Measurements from ENCODE around the gene PHF14. TPM values are rescaled to one million over a fixed set of nuclear protein-coding genes. Genes with fewer than 3 reads are reported as not detected.

PHF14 gene
- total and polyA plus RNA-seq, 2 donors (not counting 3 experiments of a cell fraction or from before 2014, with no cell fraction given), result 8.8 to 43.4 TPM

DNA sequence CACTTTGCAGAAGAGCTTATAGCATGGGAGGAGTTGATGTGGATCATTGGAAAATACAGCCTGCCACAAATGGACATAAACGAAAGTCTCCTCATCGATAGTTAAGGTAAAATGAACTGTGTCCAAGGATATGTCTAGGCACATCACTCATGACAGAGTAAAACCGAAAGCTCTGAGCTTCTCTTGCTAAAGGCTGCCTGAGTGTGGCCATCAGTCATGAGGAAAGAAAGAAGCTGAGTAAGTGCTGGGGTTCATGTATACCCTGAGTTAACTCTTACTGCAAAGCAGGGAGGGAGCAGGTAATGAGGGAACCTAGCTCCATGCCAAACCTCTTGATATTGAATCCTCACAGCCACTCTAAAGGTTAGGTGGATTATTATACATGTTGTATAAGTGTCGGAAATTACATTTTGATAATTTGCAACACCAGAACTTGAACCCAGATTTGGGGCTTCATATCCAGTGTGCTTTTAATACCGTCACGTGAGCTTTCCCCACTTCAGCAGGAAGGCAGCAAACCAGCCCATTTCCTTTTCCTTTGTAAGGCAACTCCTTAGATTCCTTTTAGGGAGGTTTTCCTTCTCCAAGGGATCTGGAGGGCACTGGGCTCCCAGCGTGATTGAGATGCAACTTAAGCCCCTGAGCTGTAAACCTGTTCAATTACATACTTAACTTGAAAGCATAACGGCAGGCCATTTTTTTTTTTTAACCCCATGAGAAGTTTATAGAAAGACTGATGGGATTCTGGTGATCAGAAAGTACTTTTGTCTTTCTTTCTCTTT lies 215.0 kb downstream of the PHF14 start:
- Histone ChIP-seq H3K9ac (replicated peaks; ENCODE audit: extremely low read depth, insufficient read depth, low read length) (no peak overlapping the region), H3K9me1 (replicated peaks; ENCODE audit: control insufficient read depth, extremely low read depth, insufficient read depth, low read length) (no peaks in the 10 kb centered on the region), H3K79me2 (ENCODE audit: control insufficient read depth, insufficient read depth, low read length) (no peaks in the 10 kb centered on the region), H4K20me1 (replicated peaks; ENCODE audit: control insufficient read depth, extremely low read depth, insufficient read depth, low read length) (no peaks in the 10 kb centered on the region), H3K27ac (ENCODE audit: insufficient read depth, low read depth, low read length) (no peak overlapping the region), H3K27me3 (ENCODE audit: control insufficient read depth in 2 of 2, insufficient read depth in 2 of 2, low read length in 2 of 2) (peaks cover 6 to 14% of the 10 kb centered on the region in 2 experiments), H2AFZ (ENCODE audit: low read depth, low read length) (no peak overlapping the region), H3K36me3 (ENCODE audit: control insufficient read depth in 2 of 2, extremely low read depth in 1 of 2, insufficient read depth in 2 of 2, low read length in 2 of 2) (no peaks in the 10 kb centered on the region), H3K4me1 (ENCODE audit: control insufficient read depth, extremely low read depth, insufficient read depth, low read length) (no peaks in the 10 kb centered on the region), H3K4me3 (replicated peaks in 1 of 3; ENCODE audit: insufficient read depth in 1 of 3, low read depth in 1 of 3, low read length in 3 of 3) (no peak overlapping the region), H3K4me2 (ENCODE audit: insufficient read depth, low read length) (no peak overlapping the region), H3K9me3 (replicated peaks; ENCODE audit: control insufficient read depth, insufficient read depth, low read length) (no peaks in the 10 kb centered on the region)
- no peak for FAIRE-seq
- DNase-seq (ENCODE audit: low read depth, low spot score), result no peak
- dilution Hi-C loops (cut with MboI; ENCODE audit: extremely low pct_ligation_motif_present, low sequenced_read_pairs), result no loop called here
- ChIA-PET CTCF (interaction anchor here (0.6 to 1.2 kb wide), 4 partner anchors 17 to 154 kb away, joined by 3 to 4 read pairs (median 3); no protein-coding TSS in a partner anchor), POLR2A (no interaction called here)
- TF ChIP-seq EZH2 (IDR thresholded peaks at IDR 0.05; ENCODE audit: borderline replicate concordance, low read depth, low read length, severe bottlenecking) (no peak), POLR2A (IDR thresholded peaks at IDR 0.05; ENCODE audit: low read depth, low read length) (no peak), GATA2 (IDR thresholded peaks at IDR 0.05; ENCODE audit: insufficient read depth, insufficient read length, low read depth, low read length) (no peak), FOS (IDR thresholded peaks at IDR 0.05; ENCODE audit: borderline replicate concordance, insufficient read depth, low read length) (no peak), JUN (IDR thresholded peaks at IDR 0.05; ENCODE audit: borderline replicate concordance, insufficient read depth, insufficient read length, low read depth) (no peak), MYC (IDR thresholded peaks at IDR 0.05; ENCODE audit: low read depth, low read length) (no peak), POLR2AphosphoS5 (IDR thresholded peaks at IDR 0.05; ENCODE audit: insufficient read depth, low read depth, low read length) (no peak)
- TF ChIP-seq, protein P1, sequence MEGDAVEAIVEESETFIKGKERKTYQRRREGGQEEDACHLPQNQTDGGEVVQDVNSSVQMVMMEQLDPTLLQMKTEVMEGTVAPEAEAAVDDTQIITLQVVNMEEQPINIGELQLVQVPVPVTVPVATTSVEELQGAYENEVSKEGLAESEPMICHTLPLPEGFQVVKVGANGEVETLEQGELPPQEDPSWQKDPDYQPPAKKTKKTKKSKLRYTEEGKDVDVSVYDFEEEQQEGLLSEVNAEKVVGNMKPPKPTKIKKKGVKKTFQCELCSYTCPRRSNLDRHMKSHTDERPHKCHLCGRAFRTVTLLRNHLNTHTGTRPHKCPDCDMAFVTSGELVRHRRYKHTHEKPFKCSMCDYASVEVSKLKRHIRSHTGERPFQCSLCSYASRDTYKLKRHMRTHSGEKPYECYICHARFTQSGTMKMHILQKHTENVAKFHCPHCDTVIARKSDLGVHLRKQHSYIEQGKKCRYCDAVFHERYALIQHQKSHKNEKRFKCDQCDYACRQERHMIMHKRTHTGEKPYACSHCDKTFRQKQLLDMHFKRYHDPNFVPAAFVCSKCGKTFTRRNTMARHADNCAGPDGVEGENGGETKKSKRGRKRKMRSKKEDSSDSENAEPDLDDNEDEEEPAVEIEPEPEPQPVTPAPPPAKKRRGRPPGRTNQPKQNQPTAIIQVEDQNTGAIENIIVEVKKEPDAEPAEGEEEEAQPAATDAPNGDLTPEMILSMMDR (IDR thresholded peaks at IDR 0.05; ENCODE audit: extremely low read depth in 1 of 2, insufficient read depth in 1 of 2, low read depth in 1 of 2, low read length in 2 of 2), result no peak
- TF ChIP-seq, protein P2, sequence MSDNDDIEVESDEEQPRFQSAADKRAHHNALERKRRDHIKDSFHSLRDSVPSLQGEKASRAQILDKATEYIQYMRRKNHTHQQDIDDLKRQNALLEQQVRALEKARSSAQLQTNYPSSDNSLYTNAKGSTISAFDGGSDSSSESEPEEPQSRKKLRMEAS (IDR thresholded peaks at IDR 0.05; ENCODE audit: insufficient read depth, insufficient read length), result no peak
- BruUV-seq (replicated peaks), result no TSS peak
- intact Hi-C loops (cut with micrococcal nuclease), result no loop called here
